DMS 273 (cell line): ENCODE measurements around the gene RECQL.
"Not testable (repeated sequence)": the region's sequence is repeated elsewhere in the genome, so short reads cannot be mapped to it uniquely, and the experiment has no call there.

Experiments
- DNase-seq: peaks from one replicate; lab custom pipeline; 2025; ENCODE audit not compliant: unreplicated experiment; lab: John Stamatoyannopoulos, UW

RECQL gene

DNA sequence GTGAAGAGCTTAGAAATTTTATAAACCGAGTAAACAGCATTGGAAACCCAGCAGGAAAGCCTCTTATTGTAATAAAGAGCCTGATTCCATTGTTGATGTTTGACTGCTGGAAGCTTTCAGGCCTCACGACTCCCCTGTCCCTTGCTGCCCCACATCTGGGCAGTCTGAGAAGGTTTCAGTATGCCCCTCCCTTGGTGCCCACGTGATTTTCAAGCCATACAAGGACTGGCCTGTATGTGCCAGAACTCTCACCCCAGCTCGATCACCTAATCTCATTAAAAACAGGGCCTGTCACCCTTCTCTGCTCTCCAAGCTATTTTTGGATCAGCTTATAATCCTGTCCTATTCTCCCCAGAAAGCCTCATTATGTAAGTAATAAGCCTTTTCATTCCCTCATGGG lies 71.4 kb downstream of the RECQL start:
- DNase-seq, result no peak

DNA sequence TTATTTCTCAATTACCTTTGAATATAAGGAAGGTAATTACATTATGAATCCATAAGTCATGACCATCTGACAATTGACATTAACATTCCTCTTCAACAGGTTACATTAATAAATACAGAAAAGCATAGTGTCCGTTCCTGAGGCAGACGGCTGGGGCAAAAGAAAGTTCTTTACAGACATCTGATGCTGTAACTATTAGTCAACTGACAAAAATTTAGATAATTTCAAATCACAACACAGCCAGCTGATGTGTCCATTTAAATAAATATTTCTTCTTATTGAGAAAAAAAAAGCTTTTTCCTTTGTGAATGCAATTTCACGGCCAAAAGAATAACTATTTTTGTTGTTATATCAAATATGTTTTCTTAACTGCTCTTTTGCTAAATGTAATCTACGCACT lies 73.2 kb downstream of the RECQL start:
- DNase-seq, result no peak

- DNase-seq, result not testable (repeated sequence)
Observed at GRCh38 chr12:21419009-21419699, 82.3 kb downstream of the RECQL start.
